ACC112 (cell line): Measurements from ENCODE around the gene RENBP.

Experiments
- H2AFZ ChIP-seq: fragments of 200-600 bp; sonication (generic); one replicate; pipeline ENCODE4 v1.6.0; 2017; ENCODE audit warnings: antibody characterized with exemption, low read length; ENCODE audit not compliant: unreplicated experiment
- H3K27ac ChIP-seq: fragments of 200-600 bp; sonication (generic); 2 replicates; pipeline ENCODE4 v1.5.1; 2014; ENCODE audit warnings: low read depth, mild to moderate bottlenecking, antibody characterized with exemption, low read length, moderate library complexity
- H3K27me3 ChIP-seq: fragments of 200-600 bp; sonication (generic); 2 replicates; pipeline ENCODE4 v1.6.1; 2014; ENCODE audit warnings: mild to moderate bottlenecking, antibody characterized with exemption, low read length, moderate library complexity, mixed read lengths; ENCODE audit not compliant: insufficient read depth
- H3K36me3 ChIP-seq: fragments of 200-600 bp; sonication (generic); 2 replicates; pipeline ENCODE4 v1.6.1; 2016; ENCODE audit warnings: mild to moderate bottlenecking, antibody characterized with exemption, low read length, moderate library complexity, mixed read lengths; ENCODE audit not compliant: insufficient read depth
- H3K4me1 ChIP-seq: fragments of 200-600 bp; sonication (generic); one replicate; pipeline ENCODE4 v1.6.1; 2016; ENCODE audit warnings: low read length, mixed read lengths; ENCODE audit not compliant: insufficient read depth, unreplicated experiment, control insufficient read depth
- H3K4me3 ChIP-seq: fragments of 200-600 bp; sonication (generic); 2 replicates; pipeline ENCODE4 v1.5.1; 2014; ENCODE audit warnings: mild to moderate bottlenecking, low read depth, low read length
- H3K79me2 ChIP-seq: fragments of 200-600 bp; sonication (generic); one replicate; pipeline ENCODE4 v1.6.0; 2016; ENCODE audit warnings: low read length; ENCODE audit not compliant: control insufficient read depth, unreplicated experiment, insufficient read depth

Gene RENBP

GRCh38 chrX:153969904-153970356 lies 25.5 kb upstream of the RENBP start:
- H3K27ac ChIP-seq, result peak overlapping the region; percentile 99
- H3K36me3 ChIP-seq, result no peaks in the 10 kb centered on the region
- H3K4me3 ChIP-seq, result peak overlapping the region; percentile 87
- no peak overlapping the region for H2AFZ ChIP-seq
- H3K27me3 ChIP-seq, result no peaks in the 10 kb centered on the region
- H3K79me2 ChIP-seq, result peaks cover 65% of the 10 kb centered on the region
- H3K4me1 ChIP-seq, result peaks cover 32% of the 10 kb centered on the region

GRCh38 chrX:153969125-153969903 lies 24.9 kb upstream of the RENBP start:
- peak overlapping the region; percentile 99 for H3K27ac ChIP-seq

GRCh38 chrX:153968754-153969124 lies 24.3 kb upstream of the RENBP start:
- no peaks in the 10 kb centered on the region for H3K27me3 ChIP-seq
- peak overlapping the region; percentile 87 for H3K4me3 ChIP-seq
- H3K79me2 ChIP-seq, result peaks cover 64% of the 10 kb centered on the region
- peaks cover 22% of the 10 kb centered on the region for H3K4me1 ChIP-seq
- H3K27ac ChIP-seq, result no peak overlapping the region
- no peaks in the 10 kb centered on the region for H3K36me3 ChIP-seq
- no peak overlapping the region for H2AFZ ChIP-seq

More at GRCh38 chrX:153969125-153969903, 24.9 kb upstream of the RENBP start:
- H3K4me1 ChIP-seq, result peaks cover 28% of the 10 kb centered on the region
- no peaks in the 10 kb centered on the region for H3K27me3 ChIP-seq
- H3K36me3 ChIP-seq, result no peaks in the 10 kb centered on the region
- H2AFZ ChIP-seq, result no peak overlapping the region
- peak overlapping the region; percentile 87 for H3K4me3 ChIP-seq
- peaks cover 64% of the 10 kb centered on the region for H3K79me2 ChIP-seq

DNA sequence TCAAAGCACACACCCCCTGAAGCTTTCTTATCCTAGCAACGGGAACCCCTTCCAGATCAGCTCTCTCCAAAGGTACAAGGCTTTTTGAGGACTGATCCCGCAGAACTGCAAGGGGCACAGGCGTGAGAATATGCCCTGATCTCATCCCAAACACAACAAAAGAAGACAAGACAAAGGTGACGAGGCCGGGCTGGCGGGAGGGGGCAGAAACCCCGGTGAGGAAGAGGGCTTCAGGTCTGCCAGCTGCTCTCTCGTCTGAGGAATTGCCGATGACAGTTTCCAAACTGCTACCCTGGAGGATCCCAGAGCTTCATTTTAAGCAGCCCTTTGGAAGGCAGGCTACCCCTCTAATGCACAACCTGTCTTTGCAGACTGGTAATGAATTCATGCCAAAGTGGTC lies 23.8 kb upstream of the RENBP start:
- peaks cover 63% of the 10 kb centered on the region for H3K79me2 ChIP-seq
- no peak overlapping the region for H2AFZ ChIP-seq
- no peaks in the 10 kb centered on the region for H3K27me3 ChIP-seq
- H3K4me1 ChIP-seq, result peaks cover 19% of the 10 kb centered on the region
- H3K4me3 ChIP-seq, result peak overlapping the region; percentile 87
- no peak overlapping the region for H3K27ac ChIP-seq
- H3K36me3 ChIP-seq, result no peaks in the 10 kb centered on the region

GRCh38 chrX:153967536-153968224 lies 23.2 kb upstream of the RENBP start:
- Histone ChIP-seq H3K4me3 (peak overlapping the region; percentile 87), H3K36me3 (no peaks in the 10 kb centered on the region), H2AFZ (no peak overlapping the region), H3K4me1 (peaks cover 19% of the 10 kb centered on the region), H3K27me3 (no peaks in the 10 kb centered on the region), H3K79me2 (peaks cover 63% of the 10 kb centered on the region), H3K27ac (no peak overlapping the region)

DNA sequence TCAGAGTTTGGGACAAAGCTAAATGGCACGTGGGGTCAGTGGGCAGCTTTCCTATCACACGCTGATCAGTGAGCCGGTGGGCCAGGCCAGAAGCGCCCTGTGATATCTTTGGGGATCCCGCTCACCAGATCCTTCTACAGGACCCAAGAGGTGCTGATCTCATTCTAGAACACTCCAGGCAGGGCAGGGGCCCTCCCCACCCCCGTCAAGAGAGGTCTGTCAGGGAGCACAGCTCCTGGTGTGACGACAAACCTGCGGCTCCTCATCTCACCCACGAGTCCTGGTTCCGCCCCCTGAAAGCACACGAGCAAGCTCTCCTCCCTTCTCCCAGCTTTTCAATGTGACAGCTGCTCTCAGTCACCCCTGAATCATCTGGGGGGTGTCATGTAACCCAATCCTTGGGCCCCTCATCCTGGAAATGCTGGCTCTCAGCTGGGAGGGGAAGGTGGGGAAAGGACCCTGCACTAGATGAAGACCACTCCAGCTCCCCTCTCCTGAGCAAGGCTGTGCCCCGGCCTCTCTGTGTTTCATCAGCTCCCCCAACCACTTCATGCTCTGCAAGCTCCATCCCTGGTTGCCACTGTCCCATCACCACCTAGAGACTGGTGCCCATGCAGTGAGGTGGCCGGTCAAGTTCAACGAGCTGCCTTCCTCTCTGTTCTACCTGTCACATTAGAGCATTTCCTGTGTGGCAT lies 22.5 kb upstream of the RENBP start:
- Histone ChIP-seq H3K27ac (no peak overlapping the region), H3K27me3 (no peaks in the 10 kb centered on the region), H3K79me2 (peaks cover 63% of the 10 kb centered on the region), H3K4me3 (0 out of 2 replicates have a peak overlapping the region, but pooled peaks have one; percentile 87), H2AFZ (no peak overlapping the region), H3K4me1 (peaks cover 19% of the 10 kb centered on the region), H3K36me3 (no peaks in the 10 kb centered on the region)

GRCh38 chrX:153966283-153966688 lies 21.8 kb upstream of the RENBP start:
- no peak overlapping the region for H3K4me3 ChIP-seq
- no peak overlapping the region for H3K27ac ChIP-seq
- H2AFZ ChIP-seq, result no peak overlapping the region
- peaks cover 19% of the 10 kb centered on the region for H3K4me1 ChIP-seq
- H3K36me3 ChIP-seq, result no peaks in the 10 kb centered on the region
- H3K79me2 ChIP-seq, result peaks cover 63% of the 10 kb centered on the region
- no peaks in the 10 kb centered on the region for H3K27me3 ChIP-seq

DNA sequence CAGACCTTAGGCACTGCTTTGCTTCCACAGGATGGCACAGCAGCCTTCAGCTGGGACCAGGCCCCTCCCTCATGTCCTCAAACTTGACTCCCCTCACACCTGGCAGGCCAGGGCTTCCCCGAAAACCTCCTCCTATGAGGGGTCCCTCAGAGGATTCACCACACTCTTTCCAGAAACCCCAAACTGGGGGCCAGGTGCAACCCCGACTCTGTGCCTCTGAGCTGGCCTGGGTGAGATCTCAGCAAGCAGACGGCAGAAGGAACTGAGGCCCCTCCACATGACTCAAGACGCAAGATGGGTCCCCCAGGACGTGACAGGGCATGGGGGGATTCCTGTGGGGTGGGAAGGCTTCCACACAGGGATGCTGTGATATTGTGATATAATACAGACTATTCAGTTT lies 21.0 kb upstream of the RENBP start:
- no peaks in the 10 kb centered on the region for H3K27me3 ChIP-seq
- no peak overlapping the region for H3K4me3 ChIP-seq
- no peak overlapping the region for H3K27ac ChIP-seq
- peaks cover 61% of the 10 kb centered on the region for H3K79me2 ChIP-seq
- peaks cover 19% of the 10 kb centered on the region for H3K4me1 ChIP-seq
- H3K36me3 ChIP-seq, result no peaks in the 10 kb centered on the region
- H2AFZ ChIP-seq, result no peak overlapping the region

GRCh38 chrX:153964105-153964504 lies 19.7 kb upstream of the RENBP start:
- peaks cover 19% of the 10 kb centered on the region for H3K4me1 ChIP-seq
- no peak overlapping the region for H3K4me3 ChIP-seq
- peaks cover 53% of the 10 kb centered on the region for H3K79me2 ChIP-seq
- H3K27ac ChIP-seq, result no peak overlapping the region
- H3K27me3 ChIP-seq, result no peaks in the 10 kb centered on the region
- no peak overlapping the region for H2AFZ ChIP-seq
- no peaks in the 10 kb centered on the region for H3K36me3 ChIP-seq

DNA sequence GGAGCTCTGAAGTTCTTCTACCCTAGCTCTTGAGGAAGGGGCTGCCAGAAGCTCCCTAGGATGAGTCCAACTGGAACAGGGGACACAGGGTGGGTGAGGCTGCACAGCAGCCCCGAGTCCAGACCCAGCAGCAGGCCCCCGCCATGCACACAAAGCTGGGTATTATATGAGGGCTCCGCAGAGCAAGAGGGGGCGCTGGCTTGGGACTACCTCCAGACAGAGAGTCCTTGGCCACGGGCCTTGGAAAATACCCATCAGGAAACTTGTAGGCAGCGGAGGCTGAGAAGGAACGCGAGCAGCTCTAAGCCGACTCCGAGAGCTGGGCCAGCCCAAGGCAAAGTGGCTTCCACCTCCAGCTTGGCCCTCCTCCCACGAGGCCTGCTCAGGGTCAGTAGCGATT lies 19.1 kb upstream of the RENBP start:
- Histone ChIP-seq H3K4me1 (peaks cover 18% of the 10 kb centered on the region), H3K4me3 (no peak overlapping the region), H3K36me3 (no peaks in the 10 kb centered on the region), H3K79me2 (peaks cover 47% of the 10 kb centered on the region), H3K27me3 (no peaks in the 10 kb centered on the region), H3K27ac (no peak overlapping the region), H2AFZ (no peak overlapping the region)
